Stimulated activated CD4-positive, alpha-beta T cell treated with anti-CD3 and anti-CD28 coated beads, Interleukin-4, amount 100 ng/mL, for 24 hours (primary cell): ENCODE results near the gene ST6GAL1.
"Not testable (repeated sequence)": the region's sequence is repeated elsewhere in the genome, so short reads cannot be mapped to it uniquely, and the experiment has no call there.

ENCODE experiments used
- DNase-seq: peaks from one replicate; pipeline ENCODE4 v3.0.0-alpha.2; 2020

Gene ST6GAL1

DNA sequence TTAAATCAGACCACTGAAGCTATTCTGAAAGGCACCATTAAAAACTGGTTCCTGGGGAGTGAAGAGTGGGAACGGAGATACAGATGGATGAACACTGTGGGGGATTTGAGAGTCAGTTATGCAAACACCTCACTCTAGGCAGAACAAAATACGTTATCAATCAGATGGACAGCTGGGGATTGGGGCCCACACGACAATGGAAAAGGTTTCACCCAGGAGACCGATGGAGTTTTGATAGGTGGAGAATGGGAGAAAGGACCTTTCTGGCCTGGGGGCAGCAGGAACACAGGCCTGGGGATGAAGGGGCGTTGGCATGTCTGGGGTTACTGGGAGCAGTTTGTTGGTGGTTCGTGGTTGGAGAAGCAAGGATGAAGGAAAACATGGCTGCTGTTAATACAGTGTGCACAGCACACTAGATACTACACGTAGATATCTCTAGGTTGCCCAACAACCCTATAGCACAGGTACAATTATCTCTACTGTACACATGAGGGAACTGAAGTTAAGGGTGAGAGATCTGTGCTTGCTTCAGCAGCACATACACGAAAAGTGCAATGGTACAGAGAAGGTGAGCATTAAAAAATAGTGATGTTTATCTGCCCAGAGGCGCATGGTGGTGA, 16.5 kb downstream of the ST6GAL1 start:
- DNase-seq, result no peak

GRCh38 chr3:186949281-186949982, 19.1 kb downstream of the ST6GAL1 start:
- DNase-seq, result no peak

DNA sequence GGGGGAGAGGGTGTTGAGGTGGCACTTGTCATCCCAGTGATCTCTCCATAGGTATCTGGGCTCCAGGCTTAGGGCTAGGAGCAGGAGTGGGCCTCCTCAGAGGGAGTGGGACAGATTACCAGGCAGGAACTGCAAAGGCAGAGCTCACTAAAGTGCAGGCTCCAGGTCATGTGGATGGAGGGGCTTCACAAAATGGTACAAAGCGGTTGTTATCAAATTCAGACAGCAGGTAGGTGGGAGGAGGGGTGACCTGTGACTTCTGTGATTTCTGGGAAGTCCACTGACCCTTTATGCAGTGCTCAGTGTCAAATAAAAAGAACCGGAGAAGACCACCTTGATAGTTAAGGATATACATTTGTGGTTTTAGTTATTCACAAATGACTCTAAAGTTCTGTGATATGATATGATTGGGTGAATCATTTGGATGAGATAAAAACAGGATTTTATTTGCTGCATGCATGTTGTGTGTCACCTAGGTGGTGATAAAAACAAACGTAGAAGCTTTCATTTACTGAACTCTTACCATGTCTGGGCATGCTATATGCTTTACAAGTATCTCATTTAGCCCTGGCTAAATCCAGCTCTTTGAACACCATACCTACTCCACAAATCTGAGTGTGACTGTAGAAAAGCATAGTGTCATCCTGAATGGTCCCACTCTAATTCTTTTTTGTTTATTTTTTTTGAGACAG, 20.2 kb downstream of the ST6GAL1 start:
- DNase-seq, result no peak

DNA sequence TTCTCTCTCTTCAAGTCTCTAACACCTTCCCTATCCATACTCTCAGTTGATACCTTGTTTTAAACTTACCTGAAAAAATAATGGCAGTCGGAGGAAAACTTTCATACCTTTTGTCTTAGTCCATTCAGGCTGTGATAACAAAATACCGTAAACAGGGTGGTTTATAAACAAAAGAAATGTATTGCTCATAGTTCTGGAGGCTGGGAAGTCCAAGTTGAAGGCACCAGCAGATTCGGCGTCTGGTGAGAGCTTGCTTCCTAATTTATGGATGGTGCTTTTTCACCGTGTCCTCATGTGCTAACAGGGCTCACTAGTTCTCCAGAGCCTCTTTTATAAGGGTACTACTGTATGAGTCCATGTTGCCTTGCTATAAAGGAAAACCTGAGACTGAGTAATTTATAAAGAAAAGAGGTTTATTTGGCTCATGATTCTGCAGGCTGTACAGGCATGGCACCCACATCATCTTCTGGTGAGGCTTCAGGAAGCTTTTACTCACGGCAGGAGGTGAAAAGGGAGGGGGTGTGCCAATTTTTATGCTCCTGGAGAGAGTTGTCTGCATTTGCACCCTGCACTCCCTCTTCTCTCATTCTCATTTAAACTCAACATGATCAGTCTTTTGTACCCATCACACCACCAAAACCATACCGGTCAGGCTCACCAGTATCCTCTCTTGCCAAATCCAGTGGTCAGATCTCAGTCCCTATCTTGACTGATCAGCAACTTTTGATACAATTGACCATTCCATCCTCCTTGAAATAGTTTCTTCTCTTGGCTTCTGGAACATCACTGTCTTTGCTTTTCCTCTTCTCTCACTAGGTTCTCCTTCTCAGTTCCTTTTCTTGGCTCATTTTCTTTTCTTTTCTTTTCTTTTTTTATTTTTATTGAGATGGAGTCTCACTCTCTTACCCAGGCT, 21.6 kb downstream of the ST6GAL1 start:
- DNase-seq, result no peak

DNA sequence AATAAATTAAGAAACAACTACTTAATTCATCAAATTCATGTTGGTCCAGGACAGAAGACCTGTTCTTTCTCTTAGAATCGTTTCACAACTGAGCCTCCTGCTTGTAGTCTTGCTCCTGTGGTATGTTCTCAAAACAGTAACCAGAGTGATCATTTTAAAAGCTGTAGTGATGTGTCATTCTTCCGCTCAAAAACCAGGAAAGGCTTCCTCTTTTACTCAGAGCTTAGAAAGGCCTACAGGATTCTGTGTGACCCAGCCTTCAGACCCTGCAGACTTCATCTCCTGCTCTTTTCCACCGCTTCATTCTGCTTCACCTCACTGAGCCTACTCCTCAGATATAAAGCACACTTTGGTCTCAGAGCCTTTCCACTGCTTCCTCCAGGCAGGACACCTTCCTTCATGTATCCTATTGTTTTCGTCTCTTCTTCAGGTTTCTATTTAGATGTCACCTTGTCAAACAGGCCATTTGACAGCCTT, 22.7 kb downstream of the ST6GAL1 start:
- no peak for DNase-seq

DNA sequence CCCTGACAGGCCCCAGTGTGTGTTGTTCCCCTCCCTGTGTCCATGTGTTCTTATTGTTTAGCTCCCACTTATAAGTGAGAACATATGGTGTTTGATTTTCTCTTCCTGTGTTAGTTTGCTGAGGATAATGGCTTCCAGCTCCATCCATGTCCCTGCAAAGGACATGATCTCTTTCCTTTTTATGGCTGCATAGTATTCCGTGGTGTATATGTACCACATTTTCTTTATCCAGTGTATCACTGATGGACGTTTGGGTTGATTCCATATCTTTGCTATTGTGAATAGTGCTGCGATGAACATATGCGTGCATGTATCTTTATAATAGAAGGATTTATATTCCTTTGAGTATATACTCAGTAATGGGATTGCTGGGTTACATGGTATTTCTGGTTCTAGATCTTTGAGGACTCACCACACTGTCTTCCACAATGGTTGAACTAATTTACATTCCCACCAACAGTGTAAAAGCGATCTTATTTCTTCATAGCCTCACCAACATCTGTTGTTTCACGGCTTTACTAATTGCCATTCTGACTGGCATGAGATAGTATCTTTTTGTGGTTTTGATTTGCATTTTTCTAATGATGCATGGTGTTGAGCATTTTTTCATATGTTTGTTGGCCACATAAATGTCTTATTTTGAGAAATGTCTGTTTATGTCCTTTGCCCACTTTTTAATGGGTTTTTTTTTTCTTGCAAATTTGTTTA, 23.8 kb downstream of the ST6GAL1 start:
- not testable (repeated sequence) for DNase-seq

- DNase-seq, result no peak
Observed at GRCh38 chr3:186955898-186956696, 25.8 kb downstream of the ST6GAL1 start.

DNA sequence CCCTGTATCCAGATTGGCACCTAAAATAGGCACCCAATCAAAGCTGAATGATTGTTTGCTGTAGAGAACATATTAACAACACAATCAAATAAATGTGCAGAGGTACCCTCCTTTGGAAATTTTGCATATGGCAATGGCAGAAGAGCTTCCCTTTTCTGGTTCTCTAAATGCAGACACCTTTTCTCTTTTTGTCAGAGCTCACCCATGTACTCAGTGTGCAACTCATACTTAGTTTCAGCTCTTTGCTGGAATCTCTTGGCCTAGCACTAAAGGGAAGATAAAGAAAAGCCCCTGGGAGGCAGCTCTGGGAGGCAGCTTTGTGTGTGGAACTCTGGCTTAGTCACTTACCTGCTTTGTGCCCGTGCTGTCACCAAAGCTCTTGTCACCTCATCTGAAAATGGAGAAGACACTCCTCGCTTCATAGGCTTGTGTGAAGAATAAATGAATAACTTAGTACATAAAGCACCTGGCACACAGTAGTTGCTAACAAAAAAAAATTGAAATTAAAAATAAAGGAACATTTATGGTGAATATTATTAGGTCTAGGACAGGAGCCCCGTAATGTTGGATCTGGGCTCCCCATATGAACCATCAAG, 28.8 kb downstream of the ST6GAL1 start:
- DNase-seq, result no peak

DNA sequence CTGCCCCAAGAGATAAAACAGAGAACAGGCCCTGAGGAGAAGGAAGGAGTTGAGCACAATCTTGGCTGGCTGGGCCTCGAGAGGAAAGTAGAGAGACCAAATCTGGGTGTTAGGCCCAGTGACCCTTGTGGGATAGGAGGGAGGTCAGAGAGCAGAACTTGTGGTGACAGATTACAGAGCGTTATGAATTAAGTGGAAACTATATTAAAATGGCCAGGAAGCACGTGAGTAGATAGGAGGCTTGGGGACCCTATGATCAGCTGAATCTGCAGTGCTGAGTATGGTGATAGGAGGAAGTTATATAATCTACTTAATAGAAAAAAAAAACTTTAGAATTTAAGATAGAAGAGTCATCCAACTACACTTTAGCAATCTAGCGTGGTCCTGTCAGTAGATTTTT, 30.0 kb downstream of the ST6GAL1 start:
- DNase-seq, result no peak

GRCh38 chr3:186962445-186962844, 32.1 kb downstream of the ST6GAL1 start:
- DNase-seq, result no peak

DNA sequence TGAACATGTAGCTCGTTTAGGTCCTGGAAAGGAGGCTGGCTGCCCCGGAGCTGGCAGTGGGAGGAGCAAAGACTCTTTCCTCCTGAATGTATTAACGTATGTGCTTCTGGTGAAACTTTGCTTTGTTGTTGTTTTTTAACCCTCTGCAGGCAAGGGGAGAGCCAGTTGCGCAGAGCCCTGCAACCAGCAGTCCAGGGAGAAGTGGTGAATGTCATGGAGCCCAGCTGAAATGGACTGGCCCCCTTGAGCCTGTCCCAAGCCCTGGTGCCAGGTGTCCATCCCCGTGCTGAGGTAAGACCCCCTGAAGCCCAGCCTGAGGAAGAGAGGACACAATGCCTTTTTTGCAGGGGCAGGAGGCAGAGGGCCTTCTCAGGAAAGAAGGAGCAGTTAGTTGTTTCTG, 33.3 kb downstream of the ST6GAL1 start:
- no peak for DNase-seq

DNA sequence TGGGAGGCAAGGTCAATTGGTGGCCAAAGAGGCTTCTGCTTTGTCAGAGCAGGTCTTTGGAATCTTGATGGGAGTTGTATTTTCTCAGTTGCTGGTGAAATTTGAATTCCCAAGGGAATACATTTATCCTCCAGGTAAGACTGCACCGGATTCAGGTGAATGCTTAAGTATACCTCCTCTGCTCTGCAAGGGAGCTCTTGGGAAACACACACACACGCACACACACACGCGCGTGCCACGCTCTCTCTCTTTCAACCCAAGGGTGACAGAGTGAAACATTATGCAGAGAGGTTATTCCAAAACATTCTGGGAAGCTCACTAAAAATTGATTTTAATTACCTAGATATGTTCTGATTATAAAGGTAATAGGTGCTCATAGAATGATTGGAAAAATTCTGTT, 33.7 kb downstream of the ST6GAL1 start:
- DNase-seq, result no peak

GRCh38 chr3:186964616-186965015, 34.3 kb downstream of the ST6GAL1 start:
- DNase-seq, result no peak

- DNase-seq, result peak; percentile 39
Observed at GRCh38 chr3:186965141-186965879, 35.0 kb downstream of the ST6GAL1 start.

DNA sequence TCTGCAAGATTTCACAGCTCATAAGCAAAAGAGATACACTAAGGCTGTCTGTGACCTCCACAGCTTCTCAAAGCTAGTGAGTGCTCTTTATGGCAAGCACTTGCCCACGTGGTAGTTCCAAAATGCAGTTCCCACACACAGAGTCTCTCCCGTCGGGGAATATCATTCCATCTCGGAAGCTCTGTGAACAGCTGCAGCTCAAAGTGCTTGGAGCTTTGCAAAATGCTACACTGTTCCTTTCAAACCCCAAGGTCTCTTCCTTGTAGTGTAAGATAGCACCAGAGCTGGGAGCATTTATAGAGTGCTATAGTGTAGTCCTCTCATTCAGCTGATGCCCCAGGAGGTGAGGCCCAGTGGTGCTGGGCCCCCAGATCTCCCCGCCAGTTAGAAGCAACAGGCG, 36.1 kb downstream of the ST6GAL1 start:
- no peak for DNase-seq

GRCh38 chr3:186967236-186967635, 36.9 kb downstream of the ST6GAL1 start:
- DNase-seq, result not testable (repeated sequence)

DNA sequence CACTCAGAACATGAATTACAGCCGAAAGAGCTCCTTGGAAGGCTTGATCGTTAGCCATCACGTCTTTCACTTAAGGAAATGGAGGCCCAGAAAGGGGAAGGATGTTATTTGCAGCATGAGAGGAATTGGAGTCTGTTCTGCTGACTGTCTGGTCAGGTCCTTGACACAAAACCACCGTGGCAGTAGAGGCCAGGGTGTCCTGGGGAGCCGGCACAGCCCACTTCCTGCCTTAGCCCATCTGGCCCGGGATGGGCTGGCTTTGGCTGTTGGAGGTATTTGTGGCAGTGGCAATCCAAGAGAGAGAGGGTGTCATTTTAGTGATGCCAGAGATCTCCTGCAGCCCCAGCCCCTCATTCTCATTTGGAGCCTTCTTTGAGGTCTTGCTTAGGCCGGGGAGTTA, 37.4 kb downstream of the ST6GAL1 start:
- DNase-seq, result no peak

DNA sequence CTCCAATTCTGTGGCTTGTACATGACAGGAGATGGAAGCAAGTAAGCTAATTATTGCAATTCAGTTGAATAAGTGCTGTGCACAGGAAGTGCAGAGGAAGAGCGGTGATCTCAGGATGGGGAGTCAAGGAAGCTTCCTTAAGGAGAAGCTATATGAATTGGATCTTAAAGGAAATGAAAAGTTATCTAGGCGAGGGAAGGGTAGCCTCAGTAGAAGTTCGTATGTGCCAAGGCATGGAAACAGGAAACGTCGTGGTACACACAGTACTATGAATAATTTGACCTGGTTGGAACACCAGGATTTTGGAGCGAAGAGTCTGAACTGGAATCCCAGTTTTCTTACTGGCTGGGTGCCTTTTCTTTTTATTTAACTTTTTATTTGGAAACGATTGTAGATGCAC, 39.3 kb downstream of the ST6GAL1 start:
- DNase-seq, result no peak

GRCh38 chr3:186971106-186971505, 40.8 kb downstream of the ST6GAL1 start:
- not testable (repeated sequence) for DNase-seq

- no peak for DNase-seq
Observed at GRCh38 chr3:186971578-186971977, 41.3 kb downstream of the ST6GAL1 start.
